DND-41 (cell line): ENCODE measurements around the gene CKAP2L.

Experiments
- ATAC-seq: fragments of 200-7000 bp; cut with Tn5 transposase; 3 replicates; pipeline ENCODE4 v1.9.1; 2021; ENCODE audit warnings: low read depth; ENCODE audit not compliant: insufficient read depth
- DNase-seq: peaks from one replicate; pipeline ENCODE4 v3.0.0-alpha.2; 2020
- H2AFZ ChIP-seq: 2 replicates; pipeline ENCODE4 v1.6.0; 2012; ENCODE audit warnings: low read depth, low read length
- H3K27ac ChIP-seq: 2 replicates; pipeline ENCODE4 v1.5.1; 2012; ENCODE audit warnings: low read length, inconsistent platforms
- H3K27me3 ChIP-seq: fragments of 200-600 bp; sonication (generic); 2 replicates; pipeline ENCODE4 v1.6.0; 2012; ENCODE audit warnings: low read length, mild to moderate bottlenecking, inconsistent platforms; ENCODE audit not compliant: insufficient read depth, poor library complexity
- H3K36me3 ChIP-seq: 2 replicates; pipeline ENCODE4 v1.5.1; 2012; ENCODE audit warnings: low read length, inconsistent platforms; ENCODE audit not compliant: insufficient read depth
- H3K4me1 ChIP-seq: 2 replicates; pipeline ENCODE4 v1.5.1; 2012; ENCODE audit warnings: mild to moderate bottlenecking, low read length; ENCODE audit not compliant: insufficient read depth
- H3K4me2 ChIP-seq: 2 replicates; pipeline ENCODE4 v1.6.0; 2012; ENCODE audit warnings: mild to moderate bottlenecking, moderate library complexity, low read length, inconsistent platforms; ENCODE audit not compliant: insufficient read depth
- H3K4me3 ChIP-seq, 2 experiments: fragments of 200-600 bp in 1 of 2; shearing (Covaris generic) in 1 of 2; 2 replicates each; pipeline ENCODE4 v1.5.1; 2012 to 2016; ENCODE audit warnings: inconsistent platforms in 2 of 2, low read length in 2 of 2, mild to moderate bottlenecking in 2 of 2, low read depth in 1 of 2, moderate library complexity in 1 of 2
- H3K79me2 ChIP-seq: 2 replicates; pipeline ENCODE4 v1.6.0; 2012; ENCODE audit warnings: low read length, inconsistent platforms; ENCODE audit not compliant: insufficient read depth
- H3K9ac ChIP-seq: 2 replicates; pipeline ENCODE4 v1.6.0; 2012; ENCODE audit warnings: low read depth, mild to moderate bottlenecking, inconsistent platforms, low read length, moderate library complexity
- H3K9me3 ChIP-seq: 2 replicates; pipeline ENCODE4 v1.5.1; 2012; ENCODE audit warnings: low read length, moderate library complexity, mild to moderate bottlenecking, inconsistent platforms; ENCODE audit not compliant: insufficient read depth, severe bottlenecking
- H4K20me1 ChIP-seq: 2 replicates; pipeline ENCODE4 v1.6.0; 2012; ENCODE audit warnings: low read length; ENCODE audit not compliant: insufficient read depth
- CTCF ChIP-seq: IDR thresholded peaks from 2 replicates; pipeline ENCODE4 v1.5.1; 2012; ENCODE audit warnings: borderline replicate concordance, low read length, moderate library complexity, mild to moderate bottlenecking; ENCODE audit not compliant: poor library complexity, severe bottlenecking; ENCODE audit errors: extremely low read depth
- EZH2 ChIP-seq: IDR thresholded peaks from 3 replicates; pipeline ENCODE4 v1.6.1; 2012; ENCODE audit warnings: borderline replicate concordance, low read depth, mild to moderate bottlenecking, moderate library complexity, low read length, inconsistent platforms; ENCODE audit not compliant: severe bottlenecking

Gene CKAP2L

GRCh38 chr2:112693596-112693995 is 70.8 kb downstream of the CKAP2L start:
- no peak for TF ChIP-seq EZH2
- TF ChIP-seq CTCF, result no peak

GRCh38 chr2:112692918-112693317 is 71.5 kb downstream of the CKAP2L start:
- Histone ChIP-seq H3K36me3 (no peaks in the 10 kb centered on the region), H3K4me1 (peaks cover 35% of the 10 kb centered on the region), H3K27me3 (no peaks in the 10 kb centered on the region), H3K79me2 (no peaks in the 10 kb centered on the region), H2AFZ (peak overlapping the region; percentile 8; the same call in 1 of the 2 replicates), H3K9me3 (no peaks in the 10 kb centered on the region), H3K4me3 (peak overlapping the region in 1 of 2 experiments; percentile 7; a peak in 1 of 4 replicates), H3K9ac (peak overlapping the region; percentile 46), H3K4me2 (peak overlapping the region; percentile 53), H3K27ac (peak overlapping the region; percentile 94), H4K20me1 (no peaks in the 10 kb centered on the region)
- ATAC-seq (0 out of 3 replicates have a peak, but pooled peaks have one; percentile 3), DNase-seq (peak; percentile 19)
- no peak for TF ChIP-seq EZH2

More at GRCh38 chr2:112693596-112693995, 70.8 kb downstream of the CKAP2L start:
- Histone ChIP-seq H3K4me1 (peaks cover 35% of the 10 kb centered on the region), H3K36me3 (no peaks in the 10 kb centered on the region), H3K9ac (no peak overlapping the region), H3K27ac (peak overlapping the region; percentile 94; the same call in 1 of the 2 replicates), H3K4me3 (no peak overlapping the region), H3K27me3 (no peaks in the 10 kb centered on the region), H3K79me2 (no peaks in the 10 kb centered on the region), H2AFZ (no peak overlapping the region), H4K20me1 (no peaks in the 10 kb centered on the region), H3K9me3 (no peaks in the 10 kb centered on the region), H3K4me2 (no peak overlapping the region)
- no peak for DNase-seq
- no peak for ATAC-seq

GRCh38 chr2:112692495-112692911 is 71.9 kb downstream of the CKAP2L start:
- TF ChIP-seq EZH2 (no peak), CTCF (no peak)
- peak; percentile 84 for DNase-seq
- Histone ChIP-seq H3K9me3 (no peaks in the 10 kb centered on the region), H4K20me1 (no peaks in the 10 kb centered on the region), H3K9ac (peak overlapping the region; percentile 46), H3K4me2 (peak overlapping the region; percentile 53), H3K4me1 (peaks cover 35% of the 10 kb centered on the region), H3K36me3 (no peaks in the 10 kb centered on the region), H3K4me3 (peak overlapping the region in 1 of 2 experiments; percentile 7; a peak in 1 of 4 replicates), H2AFZ (peak overlapping the region; percentile 8; the same call in 1 of the 2 replicates), H3K79me2 (no peaks in the 10 kb centered on the region), H3K27me3 (no peaks in the 10 kb centered on the region), H3K27ac (peak overlapping the region; percentile 94)
- peak; percentile 94 for ATAC-seq

- no peaks in the 10 kb centered on the region for H3K9me3 ChIP-seq
- no peak for ATAC-seq
- no peak for DNase-seq
- no peak for TF ChIP-seq CTCF
- no peak for TF ChIP-seq EZH2
- H3K4me1 ChIP-seq, result peaks cover 35% of the 10 kb centered on the region
- peak overlapping the region; percentile 53; the same call in 1 of the 2 replicates for H3K4me2 ChIP-seq
- H3K79me2 ChIP-seq, result no peaks in the 10 kb centered on the region
- no peaks in the 10 kb centered on the region for H3K27me3 ChIP-seq
- H3K36me3 ChIP-seq, result no peaks in the 10 kb centered on the region
- no peaks in the 10 kb centered on the region for H4K20me1 ChIP-seq
- no peak overlapping the region for H2AFZ ChIP-seq
- peak overlapping the region; percentile 9; the same call in 1 of the 2 replicates for H3K9ac ChIP-seq
- no peak overlapping the region for H3K4me3 ChIP-seq
- H3K27ac ChIP-seq, result peak overlapping the region; percentile 94
These were observed 72.5 kb downstream of the CKAP2L start for GRCh38 chr2:112691881-112692281.
